Measurements from ENCODE around the gene NPHP4. TPM values are rescaled to one million over a fixed set of nuclear protein-coding genes. Genes with fewer than 3 reads are reported as not detected.

The NPHP4 gene
- polyA plus RNA-seq, result 1 to 10 TPM in 1 of 3 donors, under 1 TPM in 2; 0.59 to 1.4 (median 1.00) TPM

DNA sequence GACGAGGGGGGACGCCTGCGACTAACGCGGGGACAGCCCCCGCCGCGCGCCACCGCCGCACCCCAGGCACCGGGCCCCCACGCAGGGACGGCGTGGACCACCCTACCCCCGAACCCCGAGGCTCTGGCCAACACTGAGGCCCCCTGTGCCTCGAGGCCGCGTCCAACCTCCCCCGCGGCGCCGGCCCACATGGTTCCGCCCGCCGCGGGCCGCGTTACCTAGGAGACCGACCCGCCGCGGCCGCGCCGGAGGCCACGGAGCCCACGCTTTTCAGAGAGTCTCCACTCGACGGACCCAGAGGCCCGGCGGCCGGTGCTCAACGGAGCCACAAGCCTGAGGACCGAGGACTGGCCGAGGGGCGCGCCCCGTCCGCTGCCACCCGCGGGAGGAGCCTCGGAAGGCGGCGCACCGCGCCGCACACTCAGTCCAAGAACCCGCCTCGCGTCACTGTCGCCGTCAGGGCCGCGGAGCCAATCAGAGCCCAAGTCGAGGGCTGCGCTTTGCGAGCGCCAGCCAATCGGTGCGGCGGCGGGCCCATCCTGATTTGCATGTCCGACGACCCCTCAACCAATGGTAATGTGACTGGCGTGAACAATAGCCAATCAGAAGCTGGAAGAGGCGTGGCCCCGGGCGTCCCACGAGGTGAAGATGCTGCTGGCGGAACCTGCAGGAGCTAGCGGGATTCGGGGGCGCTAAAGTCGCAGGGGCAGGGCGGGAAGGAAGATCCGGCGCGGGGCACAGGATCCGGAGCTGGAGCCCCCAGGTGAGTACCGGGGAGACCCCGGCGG lies at the start of gene NPHP4:
NPHP4 (minus strand) TSS at position 400 of the 788 bp plus-strand sequence. CDS start 6,136 bp downstream, outside the sequence.
- peaks cover 5 to 20% (median 9%) of the 10 kb centered on the region in 3 donors for H3K27me3 Mint-ChIP-seq (ENCODE audit: low read depth in 3 of 3)
- peak; percentile 99 to 100 (median 99) for DNase-seq
- peak within 1 kb of the TSS; percentile 89 to 98 (median 96) for H3K27ac Mint-ChIP-seq
- H3K9me3 Mint-ChIP-seq, result no peaks in the 10 kb centered on the region
- H3K4me1 Mint-ChIP-seq, result peaks cover 33 to 34% of the 10 kb centered on the region in 2 donors
- no peaks in the 10 kb centered on the region for H3K36me3 Mint-ChIP-seq
- peak within 1 kb of the TSS; percentile 91 to 98 (median 97) for H3K4me3 Mint-ChIP-seq

DNA sequence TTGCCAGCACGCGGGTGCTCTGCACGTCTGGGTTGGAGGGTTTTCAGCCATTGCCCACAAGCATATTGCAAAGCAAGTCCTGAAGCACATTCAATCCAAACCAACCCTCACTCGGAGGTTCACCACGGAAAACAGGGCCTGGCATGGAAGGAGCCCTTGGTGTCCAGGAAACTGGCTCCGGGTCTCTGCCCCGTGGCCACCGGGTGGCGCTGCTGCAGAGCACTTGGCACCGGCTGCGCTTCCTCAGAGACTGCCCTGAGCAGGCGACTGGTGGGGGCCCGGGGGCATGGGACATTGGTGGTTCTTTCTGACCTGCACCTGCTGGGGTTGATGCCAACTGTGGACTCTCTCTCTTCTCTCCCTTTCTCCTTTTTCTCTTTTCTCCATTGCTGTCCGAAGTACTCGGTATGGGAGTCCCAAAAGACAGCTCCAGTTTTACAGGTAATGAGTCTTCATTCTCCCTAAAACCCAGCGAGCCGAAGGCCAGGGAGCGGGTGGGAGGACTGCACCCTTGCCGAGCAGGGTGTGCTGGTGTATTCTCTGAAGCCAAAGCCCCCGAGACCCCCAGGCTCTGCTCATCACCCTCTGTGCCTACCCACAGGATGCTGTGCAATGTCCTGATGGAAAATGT lies 49.3 kb upstream of the NPHP4 start:
- Mint-ChIP-seq H3K36me3 (peaks cover 0 to 14% (median 3%) of the 10 kb centered on the region in 3 donors), H3K27me3 (ENCODE audit: low read depth in 3 of 3) (peaks cover 2 to 5% (median 5%) of the 10 kb centered on the region in 3 donors), H3K27ac (peak overlapping the region in 1 of 6 donors; percentile 24), H3K4me3 (peak overlapping the region in 1 of 5 donors; percentile 17), H3K9me3 (no peaks in the 10 kb centered on the region), H3K4me1 (peaks cover 41 to 57% of the 10 kb centered on the region in 2 donors)
- peak in 1 of 3 donors; percentile 21 for DNase-seq

DNA sequence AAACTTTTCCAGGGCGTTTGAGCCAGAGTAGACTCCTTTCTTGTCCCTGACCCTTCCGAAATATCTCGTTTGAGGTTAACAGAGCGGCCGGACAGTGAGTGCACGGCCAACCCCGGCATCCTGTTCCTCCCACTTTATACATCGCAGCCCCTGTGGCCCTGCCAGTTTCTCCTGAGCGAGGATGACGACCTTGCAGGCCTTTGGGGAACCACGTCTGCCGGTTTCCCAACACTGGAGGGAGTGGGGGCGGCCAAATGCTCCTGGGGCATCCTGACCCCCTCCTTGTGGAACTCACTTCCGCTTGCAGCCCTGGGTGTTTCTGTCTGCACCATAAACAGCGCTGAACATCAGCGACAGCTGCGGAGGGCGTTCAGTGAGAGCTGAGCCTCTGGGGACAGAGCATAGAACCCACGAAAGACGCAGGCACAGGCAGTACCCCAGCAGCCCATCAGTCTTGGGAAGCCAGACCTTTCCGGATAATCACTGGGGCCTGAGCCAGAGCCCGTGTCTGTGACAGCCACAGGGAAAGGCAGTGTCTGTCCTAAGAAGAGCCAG lies 48.7 kb upstream of the NPHP4 start:
- Mint-ChIP-seq H3K9me3 (no peaks in the 10 kb centered on the region), H3K27me3 (ENCODE audit: low read depth in 3 of 3) (peaks cover 2 to 5% (median 5%) of the 10 kb centered on the region in 3 donors), H3K4me1 (peaks cover 45 to 57% of the 10 kb centered on the region in 2 donors), H3K27ac (peak overlapping the region in 1 of 6 donors; percentile 32), H3K36me3 (peaks cover 0 to 12% (median 3%) of the 10 kb centered on the region in 3 donors), H3K4me3 (no peak overlapping the region)
- DNase-seq, result no peak

- Mint-ChIP-seq H3K27me3 (ENCODE audit: low read depth in 3 of 3) (peaks cover 2 to 5% (median 5%) of the 10 kb centered on the region in 3 donors), H3K27ac (no peak overlapping the region), H3K36me3 (peaks cover 0 to 15% (median 3%) of the 10 kb centered on the region in 3 donors), H3K9me3 (no peaks in the 10 kb centered on the region), H3K4me1 (peaks cover 50 to 60% of the 10 kb centered on the region in 2 donors), H3K4me3 (no peak overlapping the region)
- no peak for DNase-seq
Measured at GRCh38 chr1:6040444-6040843, 48.2 kb upstream of the NPHP4 start.

DNA sequence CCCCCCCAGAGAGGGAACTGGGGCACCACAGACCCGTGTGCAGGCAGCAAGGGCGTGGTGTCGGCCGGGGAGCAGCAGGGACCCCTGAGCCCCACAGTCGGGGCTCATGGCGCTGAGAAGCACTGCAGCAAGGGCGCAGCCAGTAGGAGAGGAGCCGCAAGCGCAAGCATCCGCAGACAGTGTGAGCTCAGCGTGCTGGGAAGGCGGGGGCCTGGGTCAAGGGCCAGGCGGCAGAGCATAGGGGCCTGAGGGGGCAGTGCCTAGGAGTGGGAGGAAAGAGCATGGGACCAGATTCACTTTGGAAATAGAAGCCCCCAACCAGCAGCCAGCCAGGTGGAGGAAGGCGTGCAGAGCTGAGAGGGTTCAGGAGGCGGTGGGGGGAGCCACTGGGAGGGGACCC lies 46.8 kb upstream of the NPHP4 start:
- Mint-ChIP-seq H3K4me1 (peaks cover 56 to 64% of the 10 kb centered on the region in 2 donors), H3K27ac (no peak overlapping the region), H3K27me3 (ENCODE audit: low read depth in 3 of 3) (peaks cover 0 to 7% (median 2%) of the 10 kb centered on the region in 3 donors), H3K36me3 (peaks cover 0 to 11% (median 3%) of the 10 kb centered on the region in 3 donors), H3K4me3 (no peak overlapping the region), H3K9me3 (no peaks in the 10 kb centered on the region)
- no peak for DNase-seq

DNA sequence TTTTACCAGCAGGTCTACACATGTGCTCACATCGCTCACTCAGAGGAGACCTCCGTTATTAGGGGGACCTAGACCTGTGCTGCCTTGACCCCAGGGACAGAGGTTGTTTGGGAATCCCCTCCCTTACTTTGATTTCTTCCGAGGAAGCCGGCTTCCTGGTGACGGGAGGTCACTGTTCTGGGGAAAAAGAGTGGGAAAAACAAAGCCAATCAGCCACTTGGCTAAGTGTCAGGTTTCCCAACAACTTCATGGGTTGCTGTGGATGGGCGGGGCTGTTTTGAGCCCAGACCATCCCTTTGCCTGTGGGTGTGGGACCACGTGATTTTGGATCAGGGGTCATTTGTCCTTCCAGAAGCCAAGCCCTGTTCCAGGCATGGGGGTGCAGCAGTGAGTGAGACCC lies 46.4 kb upstream of the NPHP4 start:
- H3K36me3 Mint-ChIP-seq, result peaks cover 0 to 9% (median 0%) of the 10 kb centered on the region in 3 donors
- peaks cover 52 to 65% of the 10 kb centered on the region in 2 donors for H3K4me1 Mint-ChIP-seq
- H3K4me3 Mint-ChIP-seq, result peak overlapping the region in 2 of 5 donors; percentile 13 to 30
- peaks cover 0 to 7% (median 0%) of the 10 kb centered on the region in 3 donors for H3K27me3 Mint-ChIP-seq (ENCODE audit: low read depth in 3 of 3)
- DNase-seq, result no peak
- no peaks in the 10 kb centered on the region for H3K9me3 Mint-ChIP-seq
- H3K27ac Mint-ChIP-seq, result peak overlapping the region in 1 of 6 donors; percentile 80

DNA sequence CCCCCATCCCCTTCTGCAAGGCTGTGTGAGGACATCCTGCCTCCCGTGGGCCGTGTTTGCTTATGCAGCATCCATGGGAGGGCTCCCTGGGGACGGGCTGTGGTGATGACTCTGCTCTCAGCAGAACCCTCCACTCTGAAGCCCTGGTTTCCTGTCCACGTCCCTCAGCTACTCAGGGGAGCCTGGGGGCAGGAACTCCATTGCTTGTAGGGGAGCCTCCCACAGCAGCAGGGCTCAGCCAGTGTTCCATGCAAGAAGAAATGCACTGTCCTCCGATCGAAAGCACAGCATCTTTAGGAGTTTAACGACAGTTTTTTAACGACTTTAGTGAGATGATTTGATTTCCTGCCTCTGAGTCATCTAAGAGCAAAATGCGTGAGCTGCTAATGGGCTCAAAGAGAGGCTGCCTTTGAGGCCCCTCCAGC lies 45.1 kb upstream of the NPHP4 start:
- peaks cover 0 to 7% (median 2%) of the 10 kb centered on the region in 3 donors for H3K36me3 Mint-ChIP-seq
- H3K27me3 Mint-ChIP-seq (ENCODE audit: low read depth in 3 of 3), result peaks cover 0 to 7% (median 2%) of the 10 kb centered on the region in 3 donors
- peaks cover 63 to 75% of the 10 kb centered on the region in 2 donors for H3K4me1 Mint-ChIP-seq
- H3K9me3 Mint-ChIP-seq, result no peaks in the 10 kb centered on the region
- DNase-seq, result no peak
- H3K4me3 Mint-ChIP-seq, result peak overlapping the region in 3 of 5 donors; percentile 24 to 48 (median 32)
- peak overlapping the region; percentile 60 to 86 (median 69) for H3K27ac Mint-ChIP-seq

DNA sequence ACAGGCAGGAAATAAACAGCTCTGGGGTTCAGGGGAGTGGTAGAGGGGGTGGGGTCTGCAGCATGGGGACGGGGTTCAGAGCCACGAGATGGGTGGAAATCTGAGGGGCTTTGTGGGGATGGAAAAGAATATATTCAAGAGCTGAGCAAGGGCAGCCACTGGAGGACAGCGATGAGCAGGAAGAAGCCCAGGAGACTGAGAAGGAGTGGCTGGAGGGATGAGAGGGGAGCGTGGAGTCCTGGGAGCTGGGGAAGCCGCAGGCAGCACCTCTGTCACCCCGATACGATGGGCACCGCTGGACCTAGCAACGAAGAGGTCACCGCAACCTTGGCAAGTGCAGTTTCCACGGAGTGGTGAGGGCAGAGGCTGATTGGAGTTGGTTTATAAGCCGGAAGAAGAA lies 43.5 kb upstream of the NPHP4 start:
- H3K9me3 Mint-ChIP-seq, result no peaks in the 10 kb centered on the region
- H3K4me3 Mint-ChIP-seq, result peak overlapping the region in 2 of 5 donors; percentile 13 to 33
- peaks cover 0 to 7% (median 2%) of the 10 kb centered on the region in 3 donors for H3K27me3 Mint-ChIP-seq (ENCODE audit: low read depth in 3 of 3)
- peaks cover 0 to 3% (median 3%) of the 10 kb centered on the region in 3 donors for H3K36me3 Mint-ChIP-seq
- no peak for DNase-seq
- H3K27ac Mint-ChIP-seq, result peak overlapping the region in 3 of 6 donors; percentile 58 to 85 (median 83)
- H3K4me1 Mint-ChIP-seq, result peaks cover 73 to 85% of the 10 kb centered on the region in 2 donors

- Mint-ChIP-seq H3K27me3 (ENCODE audit: low read depth in 3 of 3) (peaks cover 0 to 6% (median 2%) of the 10 kb centered on the region in 3 donors), H3K9me3 (no peaks in the 10 kb centered on the region), H3K36me3 (peaks cover 3 to 4% (median 3%) of the 10 kb centered on the region in 3 donors), H3K27ac (peak overlapping the region in 5 of 6 donors; percentile 49 to 85 (median 69)), H3K4me3 (peak overlapping the region in 1 of 5 donors; percentile 30), H3K4me1 (peaks cover 77 to 89% of the 10 kb centered on the region in 2 donors)
- DNase-seq, result no peak
Measured at GRCh38 chr1:6035303-6035702, 43.1 kb upstream of the NPHP4 start.

- Mint-ChIP-seq H3K4me3 (peak overlapping the region in 1 of 5 donors; percentile 30), H3K9me3 (no peaks in the 10 kb centered on the region), H3K36me3 (peaks cover 3 to 5% (median 3%) of the 10 kb centered on the region in 3 donors), H3K27ac (peak overlapping the region; percentile 49 to 85 (median 76)), H3K27me3 (ENCODE audit: low read depth in 3 of 3) (peaks cover 0 to 8% (median 2%) of the 10 kb centered on the region in 3 donors), H3K4me1 (peaks cover 83 to 93% of the 10 kb centered on the region in 2 donors)
- DNase-seq, result no peak
Measured at GRCh38 chr1:6034750-6035096, 42.5 kb upstream of the NPHP4 start.

GRCh38 chr1:6033986-6034749 lies 41.9 kb upstream of the NPHP4 start:
- DNase-seq, result peak in 2 of 3 donors; percentile 22 to 33
- Mint-ChIP-seq H3K4me3 (peak overlapping the region in 1 of 5 donors; percentile 31), H3K9me3 (no peaks in the 10 kb centered on the region), H3K4me1 (peaks cover 89 to 95% of the 10 kb centered on the region in 2 donors), H3K36me3 (peaks cover 3 to 7% (median 5%) of the 10 kb centered on the region in 3 donors), H3K27ac (peak overlapping the region in 4 of 6 donors; percentile 13 to 85 (median 83)), H3K27me3 (ENCODE audit: low read depth in 3 of 3) (peaks cover 0 to 12% (median 2%) of the 10 kb centered on the region in 3 donors)

- Mint-ChIP-seq H3K4me3 (peak overlapping the region in 4 of 5 donors; percentile 2 to 71 (median 32)), H3K27me3 (ENCODE audit: low read depth in 3 of 3) (peaks cover 2 to 17% (median 7%) of the 10 kb centered on the region in 3 donors), H3K27ac (peak overlapping the region; percentile 46 to 99 (median 56)), H3K9me3 (peaks cover 0 to 1% (median 0%) of the 10 kb centered on the region in 6 donors), H3K4me1 (peaks cover 95 to 96% of the 10 kb centered on the region in 2 donors), H3K36me3 (peaks cover 3 to 7% (median 5%) of the 10 kb centered on the region in 3 donors)
- no peak for DNase-seq
Measured at GRCh38 chr1:6033124-6033523, 40.9 kb upstream of the NPHP4 start.

Data from immature natural killer cell (primary cell).